Inferior parietal cortex (tissue), 1 donor: Measurements from ENCODE around the gene CCDC141.

ENCODE experiments used
- DNase-seq: peaks from one replicate; pipeline ENCODE4 v3.0.0-alpha.2; 2016; ENCODE audit errors: extremely low spot score

The CCDC141 gene

GRCh38 chr2:178865146-178865936, 184.6 kb downstream of the CCDC141 start:
- no peak for DNase-seq

- no peak for DNase-seq
Observed at GRCh38 chr2:178863856-178864620, 185.9 kb downstream of the CCDC141 start.

- DNase-seq = no peak
Observed at GRCh38 chr2:178863130-178863855, 186.6 kb downstream of the CCDC141 start.

DNA sequence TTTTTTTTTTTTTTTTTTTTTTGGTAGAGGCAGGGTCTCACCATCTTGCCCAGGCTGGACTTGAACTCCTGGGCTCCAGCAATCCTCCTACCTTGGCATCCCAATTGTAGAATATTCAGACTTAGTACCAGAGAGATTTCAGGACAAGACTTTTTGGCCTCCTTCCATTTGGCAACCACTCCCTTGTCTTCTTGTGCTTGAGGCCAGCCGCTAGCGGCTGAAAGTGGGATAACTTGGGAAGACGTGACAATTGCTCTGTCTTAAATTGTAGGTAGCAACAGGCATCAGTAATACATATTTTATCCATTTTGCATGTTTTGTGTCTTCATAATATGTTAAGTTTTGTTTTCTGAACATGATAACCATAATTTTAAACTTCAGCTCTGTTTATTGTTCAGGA, 189.4 kb downstream of the CCDC141 start:
- no peak for DNase-seq

GRCh38 chr2:178859730-178860129, 190.2 kb downstream of the CCDC141 start:
- no peak for DNase-seq

- DNase-seq = no peak
Observed at GRCh38 chr2:178858896-178859625, 190.9 kb downstream of the CCDC141 start.

DNA sequence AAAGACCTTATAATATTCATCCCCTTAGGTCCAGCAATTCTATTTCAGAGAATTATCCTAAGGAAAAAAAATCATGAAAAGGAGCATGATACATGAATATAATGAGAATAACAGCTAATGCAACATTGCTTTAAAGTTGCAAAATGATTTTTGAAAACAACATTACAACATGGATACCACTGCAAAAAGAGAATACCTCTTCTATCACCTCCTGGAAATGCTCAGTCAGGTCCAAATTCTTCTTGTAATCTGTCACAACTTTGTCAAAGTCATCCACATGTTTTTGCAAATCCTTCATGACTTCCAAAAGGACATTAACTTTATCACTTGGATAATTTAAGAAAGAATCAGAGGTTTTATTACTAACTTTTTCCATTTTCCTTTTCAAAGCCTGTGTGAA, 194.8 kb downstream of the CCDC141 start:
- DNase-seq = no peak

- DNase-seq = no peak
Observed at GRCh38 chr2:178848335-178848734, 201.6 kb downstream of the CCDC141 start.

- DNase-seq = no peak
Observed at GRCh38 chr2:178846458-178846802, 203.5 kb downstream of the CCDC141 start.

- DNase-seq = no peak
Observed at GRCh38 chr2:178845566-178846457, 204.1 kb downstream of the CCDC141 start.

- DNase-seq = no peak
Observed at GRCh38 chr2:178844701-178845100, 205.2 kb downstream of the CCDC141 start.

DNA sequence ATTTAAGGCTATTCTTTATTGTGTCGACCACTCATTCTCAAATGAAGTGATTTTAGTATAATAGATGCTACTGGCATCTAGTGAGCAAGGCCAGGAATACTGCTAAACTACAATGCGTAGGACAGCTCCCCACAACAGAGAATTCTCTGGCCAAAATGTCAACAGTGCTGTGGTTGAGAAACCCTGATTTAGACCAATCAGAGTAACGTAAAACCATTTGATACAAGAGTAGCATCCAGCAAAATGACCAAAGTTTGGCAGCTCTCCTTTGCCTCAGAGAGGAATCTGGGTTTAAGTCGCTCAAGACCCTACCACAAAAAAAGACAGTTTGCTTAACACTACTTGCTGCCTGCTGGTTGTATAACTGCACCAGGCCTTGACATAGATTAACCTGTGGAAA, 205.7 kb downstream of the CCDC141 start:
- DNase-seq = no peak

GRCh38 chr2:178843697-178844096, 206.2 kb downstream of the CCDC141 start:
- no peak for DNase-seq

DNA sequence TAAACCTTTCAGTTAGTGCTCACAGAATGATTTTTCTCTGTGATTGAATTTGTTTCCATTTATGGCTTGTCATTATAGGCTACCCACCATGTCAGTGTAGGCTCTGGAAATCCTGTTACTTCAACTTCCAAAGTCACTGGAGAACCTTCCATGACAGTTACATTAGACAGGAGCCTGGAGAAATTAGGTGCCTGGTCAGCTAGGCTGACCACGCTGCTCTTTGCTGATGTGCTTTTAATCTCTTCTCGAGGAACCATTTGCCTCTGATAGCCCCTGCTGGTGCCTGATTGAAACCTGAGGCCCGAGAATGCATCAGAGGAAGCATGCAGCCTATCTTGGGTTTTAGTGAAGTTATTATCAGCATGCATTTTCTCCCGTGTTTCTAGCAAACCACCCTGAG, 213.1 kb downstream of the CCDC141 start:
- DNase-seq = no peak

GRCh38 chr2:178834086-178834485, 215.9 kb downstream of the CCDC141 start:
- DNase-seq = no peak

DNA sequence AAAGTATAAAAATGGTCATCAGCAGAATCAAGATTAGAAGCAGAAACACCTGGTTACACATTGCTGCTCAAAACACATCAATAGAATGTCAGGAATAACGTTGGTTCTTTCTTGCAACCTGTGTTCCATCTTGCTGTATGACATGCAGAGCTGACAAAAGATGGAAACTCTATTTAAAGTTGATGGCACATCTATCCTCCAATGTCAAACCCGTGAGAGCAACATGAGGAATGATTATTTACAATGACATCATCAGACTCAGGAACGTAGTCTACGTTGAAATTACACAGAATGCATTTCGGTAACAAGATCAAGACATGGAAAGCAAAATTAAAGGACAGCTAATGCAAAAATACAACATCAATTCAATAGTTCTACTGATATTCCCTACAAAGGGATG, 216.6 kb downstream of the CCDC141 start:
- no peak for DNase-seq

- no peak for DNase-seq
Observed at GRCh38 chr2:178830451-178830850, 219.5 kb downstream of the CCDC141 start.

DNA sequence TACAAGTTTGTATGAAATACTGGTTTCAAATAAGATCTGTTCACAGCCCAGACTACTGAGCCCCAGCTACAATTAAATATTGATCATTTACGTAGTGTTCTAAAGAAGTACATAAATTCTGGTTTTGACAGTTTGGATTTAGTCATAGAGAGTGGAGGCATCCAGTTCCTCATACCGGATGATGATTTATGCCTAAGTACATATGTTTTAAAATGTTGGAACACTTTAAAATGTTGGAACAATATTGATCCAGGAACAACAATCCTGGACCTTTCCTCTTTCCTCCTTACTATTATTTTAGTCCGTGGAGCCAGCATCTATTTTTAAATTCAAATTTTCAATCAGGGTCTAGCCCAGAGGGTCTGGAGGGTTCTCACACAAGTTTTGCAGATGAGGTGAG, 220.0 kb downstream of the CCDC141 start:
- DNase-seq = no peak

GRCh38 chr2:178829299-178829960, 220.5 kb downstream of the CCDC141 start:
- DNase-seq = peak; percentile 13

DNA sequence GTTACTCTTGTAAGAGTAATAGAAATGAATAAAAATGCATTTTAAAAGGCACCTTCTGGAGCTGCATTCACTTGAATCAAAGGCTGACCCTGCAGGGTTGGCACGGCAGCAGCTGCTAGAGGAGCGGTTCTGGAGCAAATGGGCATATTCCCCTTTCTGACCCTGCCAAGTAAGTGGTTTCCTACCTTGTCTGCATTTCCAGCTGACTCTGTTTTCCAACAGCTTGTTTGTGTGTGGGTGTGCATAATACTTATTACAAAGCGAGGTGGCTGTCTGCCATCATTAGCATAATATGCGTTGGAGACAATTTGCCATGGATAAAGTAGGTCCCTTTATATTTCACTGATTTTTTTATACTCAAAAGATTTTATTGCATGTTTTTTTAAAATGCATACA, 221.5 kb downstream of the CCDC141 start:
- no peak for DNase-seq
